Stimulated activated CD4-positive, alpha-beta T cell treated with anti-CD3 and anti-CD28 coated beads, TNF-alpha, amount 100 ng/mL, for 24 hours (primary cell): ENCODE data around the gene GPA33.

Experiments used
- DNase-seq, 3 experiments: peaks; one replicate each; pipeline ENCODE4 v3.0.0-alpha.2; 2020; ENCODE audit warnings: low read depth in 3 of 3

Gene GPA33

GRCh38 chr1:167118188-167118587 is 28.0 kb upstream of the GPA33 start:
- no peak for DNase-seq

GRCh38 chr1:167117225-167117624 is 27.0 kb upstream of the GPA33 start:
- no peak for DNase-seq

DNA sequence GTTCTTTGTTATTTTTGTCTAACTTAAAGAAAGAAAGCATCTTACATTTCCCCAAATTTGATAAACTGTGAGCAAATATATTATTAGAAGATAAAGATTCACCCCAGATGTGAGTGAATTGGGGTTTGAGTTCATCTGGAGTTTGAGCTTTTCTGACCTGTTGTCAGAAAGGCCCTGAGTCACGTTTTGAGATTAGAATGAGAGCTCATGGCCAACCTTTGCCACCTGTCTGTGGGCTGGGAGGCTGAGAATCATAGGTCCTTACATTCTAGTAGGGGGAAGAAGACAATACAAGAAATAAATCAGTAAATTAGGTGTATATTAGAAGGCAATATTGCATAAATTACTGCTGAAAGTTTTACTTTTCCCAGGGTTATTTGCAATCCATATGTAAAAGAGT is 26.0 kb upstream of the GPA33 start:
- DNase-seq = no peak

- no peak for DNase-seq
Observed at GRCh38 chr1:167115655-167116054, 25.5 kb upstream of the GPA33 start.

GRCh38 chr1:167114725-167115124 is 24.5 kb upstream of the GPA33 start:
- no peak for DNase-seq

GRCh38 chr1:167111868-167112709 is 21.9 kb upstream of the GPA33 start:
- no peak for DNase-seq

GRCh38 chr1:167110586-167110985 is 20.4 kb upstream of the GPA33 start:
- no peak for DNase-seq

GRCh38 chr1:167109125-167109524 is 18.9 kb upstream of the GPA33 start:
- DNase-seq = no peak

GRCh38 chr1:167107456-167107855 is 17.3 kb upstream of the GPA33 start:
- no peak for DNase-seq

GRCh38 chr1:167106119-167106461 is 15.9 kb upstream of the GPA33 start:
- DNase-seq = no peak

- no peak for DNase-seq
Observed at GRCh38 chr1:167105271-167106118, 15.3 kb upstream of the GPA33 start.

DNA sequence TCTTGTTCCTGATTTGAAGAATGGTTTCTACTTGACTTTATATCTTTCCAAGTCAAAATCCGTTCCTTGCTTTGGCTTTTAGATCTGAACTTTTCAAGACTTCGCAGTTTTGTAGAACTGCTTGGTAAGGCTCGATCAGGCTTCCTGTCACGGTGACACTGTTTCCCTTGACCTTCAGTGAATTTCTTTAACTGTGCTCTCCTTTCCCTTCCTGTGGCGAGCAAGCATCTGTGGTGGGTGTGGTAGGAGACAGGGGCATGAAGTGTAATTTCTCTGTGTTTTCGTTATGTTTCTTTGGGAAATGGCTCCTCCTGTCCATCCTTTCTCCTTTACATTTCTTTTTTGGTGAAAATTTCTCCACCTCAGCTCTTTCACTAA is 14.1 kb upstream of the GPA33 start:
- no peak for DNase-seq

GRCh38 chr1:167102906-167103573 is 12.9 kb upstream of the GPA33 start:
- DNase-seq = no peak

DNA sequence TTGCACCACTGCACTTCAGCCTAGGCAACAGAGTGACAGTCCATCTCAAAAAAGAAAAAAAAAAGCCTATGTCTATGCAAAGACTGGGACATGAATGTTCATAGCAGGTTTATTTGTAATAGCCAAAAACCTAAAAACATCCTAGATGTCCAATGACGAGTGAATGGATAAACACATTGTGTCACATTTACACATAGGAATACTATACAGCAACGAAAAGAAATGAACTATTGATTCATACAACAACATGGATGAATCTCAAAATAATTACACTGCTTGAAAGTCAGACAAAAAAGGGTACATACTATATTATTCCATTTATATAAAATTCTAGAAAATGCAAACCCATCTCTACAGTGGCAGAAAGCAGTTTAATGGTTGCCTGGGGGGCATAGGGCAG is 11.6 kb upstream of the GPA33 start:
- DNase-seq = no peak

GRCh38 chr1:167100730-167101129 is 10.6 kb upstream of the GPA33 start:
- DNase-seq = no peak

DNA sequence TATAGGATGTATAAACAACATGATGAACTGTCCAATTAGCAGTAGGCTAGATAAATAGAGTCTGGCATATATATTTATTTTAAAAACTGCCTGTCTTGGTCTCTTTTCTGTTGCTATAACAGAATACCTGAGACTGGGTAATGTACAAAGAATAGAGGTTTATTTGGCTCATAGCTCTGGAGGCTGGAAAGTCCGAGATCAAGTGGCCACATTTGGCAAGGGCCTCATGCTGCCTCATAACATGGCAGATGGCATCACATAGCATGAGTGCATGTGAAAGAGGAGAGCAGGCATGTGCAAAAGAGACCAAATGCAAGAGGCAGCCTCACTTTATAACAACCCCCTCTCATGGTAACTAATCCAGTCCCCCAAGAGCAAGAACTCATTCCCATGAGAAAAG is 9.7 kb upstream of the GPA33 start:
- DNase-seq = no peak

DNA sequence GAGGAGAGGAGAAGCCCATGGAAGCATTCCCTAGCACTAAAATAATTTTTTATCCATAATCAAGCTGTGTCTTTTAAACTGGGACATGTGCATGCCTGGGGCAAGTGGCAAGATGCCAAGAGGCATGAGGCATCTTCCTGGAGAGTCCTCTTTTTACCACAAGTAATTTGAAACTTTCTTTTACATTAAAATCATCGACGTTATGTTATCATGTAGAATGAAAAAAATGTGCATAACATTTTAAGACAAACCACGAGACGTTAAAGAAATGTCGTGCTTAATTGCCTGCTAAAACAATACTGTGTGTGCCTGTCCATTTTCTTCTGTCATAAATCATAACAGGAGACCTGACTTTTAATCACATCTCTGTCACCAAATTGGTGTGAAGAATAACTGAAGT is 5.2 kb upstream of the GPA33 start:
- no peak for DNase-seq

DNA sequence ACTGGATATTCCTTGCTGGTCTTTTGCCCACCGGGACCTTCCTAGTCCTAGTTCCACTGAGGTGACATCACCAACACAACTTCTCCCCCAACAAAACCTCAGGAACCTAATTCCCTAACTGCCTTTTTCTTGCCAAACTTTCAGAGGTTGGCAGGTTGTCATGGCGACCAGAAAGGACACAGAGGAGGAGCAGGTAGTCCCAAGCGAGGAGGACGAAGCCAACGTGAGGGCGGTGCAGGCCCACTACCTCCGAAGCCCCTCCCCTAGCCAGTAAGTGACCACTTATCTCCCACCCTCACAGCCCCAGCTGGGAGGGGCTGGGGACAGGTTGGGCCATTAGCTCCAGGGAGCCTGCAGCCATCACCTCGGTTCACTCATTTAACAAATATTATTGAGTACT is 4.5 kb upstream of the GPA33 start:
- no peak for DNase-seq

DNA sequence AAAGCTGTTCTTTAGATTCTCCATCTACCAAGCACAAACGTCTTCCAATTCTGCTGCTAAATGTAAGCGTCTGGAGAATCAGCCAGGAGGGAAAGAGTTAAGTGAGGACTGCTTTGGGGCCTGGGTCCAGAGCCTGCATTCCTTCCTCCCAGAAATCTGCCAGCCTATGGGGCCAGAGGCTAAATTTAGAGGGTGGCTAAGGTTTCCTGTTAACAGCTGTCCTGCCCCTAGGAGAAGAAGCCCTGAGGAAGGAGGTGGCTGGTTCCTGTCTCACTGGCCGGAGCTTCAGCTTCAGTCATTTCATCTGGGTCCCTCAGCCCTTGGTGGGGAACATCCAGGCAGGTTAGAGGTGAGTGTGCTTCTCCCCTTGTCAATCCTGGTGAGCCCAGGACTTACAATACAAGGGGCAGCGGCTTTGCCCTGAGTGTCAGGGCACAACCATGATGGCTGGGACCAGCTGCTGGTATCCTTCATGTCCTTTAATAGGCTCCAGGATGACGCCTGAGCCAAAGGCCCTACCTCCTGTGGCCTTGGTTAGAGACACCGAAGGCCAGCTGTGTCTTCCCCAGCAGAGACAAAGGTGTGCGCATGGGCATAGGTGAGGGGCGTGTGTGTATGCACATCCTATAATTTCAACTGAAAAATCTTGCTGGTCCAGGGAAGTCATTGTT is 3.8 kb upstream of the GPA33 start, which contains the start of gene STYXL2:
TSS of gene STYXL2 (plus strand) at position 230 of the 671 bp plus-strand sequence. CDS start 775 bp downstream, outside the sequence.
- DNase-seq = no peak

DNA sequence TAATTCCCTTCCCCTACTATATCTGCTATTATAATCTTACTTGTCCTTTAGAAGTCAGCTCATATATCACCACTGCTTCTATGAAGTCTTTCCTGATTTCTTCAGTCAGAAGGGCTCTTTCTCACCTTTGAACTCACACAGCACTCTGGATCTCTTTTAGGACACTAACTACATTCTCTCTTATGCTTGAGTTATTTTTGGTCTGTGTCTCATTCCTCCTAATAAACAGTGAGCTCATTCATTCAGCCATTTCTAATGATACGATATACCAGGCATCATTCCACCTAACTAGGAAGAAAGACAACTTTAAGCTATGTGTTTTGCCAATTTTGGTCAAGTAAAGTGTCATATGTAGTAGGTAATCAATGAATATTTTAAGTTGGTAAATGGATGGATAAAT is 2.5 kb upstream of the GPA33 start:
- DNase-seq = no peak

DNA sequence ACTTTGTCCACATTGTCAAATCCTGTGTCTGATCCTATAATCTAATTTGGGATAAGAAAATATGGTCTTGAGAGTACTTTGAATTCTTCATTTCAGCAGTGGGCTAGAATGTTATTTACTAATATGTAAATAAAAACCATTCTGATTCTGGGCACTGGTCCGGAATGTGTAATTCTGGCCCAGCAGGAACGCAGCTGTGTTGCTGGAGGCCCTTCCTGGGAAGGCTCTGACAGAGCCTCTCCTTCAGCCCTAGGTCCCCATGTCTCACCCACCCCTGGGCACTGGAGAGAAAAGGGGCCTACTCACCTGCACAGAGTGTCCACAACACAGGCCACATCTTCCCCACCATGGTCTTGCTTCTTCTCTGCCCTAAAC is 251 bp downstream of the GPA33 start:
- DNase-seq = no peak
